Choroid plexus epithelial cell (primary cell): ENCODE measurements around the gene PLXDC1.

ENCODE experiments used
- DNase-seq: peaks from one replicate; pipeline ENCODE4 v3.0.0-alpha.2; 2010; ENCODE audit warnings: low read depth
- H3K4me3 ChIP-seq: 2 replicates; pipeline ENCODE4 v1.5.1; 2011; ENCODE audit warnings: low read depth, mild to moderate bottlenecking, control low read depth, low read length, moderate library complexity
- CTCF ChIP-seq: conservative IDR thresholded peaks from 2 replicates; pipeline ENCODE4 v1.5.1; 2011; ENCODE audit warnings: low read depth, mild to moderate bottlenecking, control low read depth, inconsistent platforms, low read length, moderate library complexity

The PLXDC1 gene

GRCh38 chr17:39100530-39100929, 50.9 kb downstream of the PLXDC1 start:
- no peak for DNase-seq
- TF ChIP-seq CTCF: no peak
- no peak overlapping the region for H3K4me3 ChIP-seq

- TF ChIP-seq CTCF: no peak
- peak; percentile 65 for DNase-seq
- no peak overlapping the region for H3K4me3 ChIP-seq
Measured at GRCh38 chr17:39099663-39100286, 51.7 kb downstream of the PLXDC1 start.

- no peak for DNase-seq
- no peak overlapping the region for H3K4me3 ChIP-seq
- no peak for TF ChIP-seq CTCF
Measured at GRCh38 chr17:39098588-39098987, 52.8 kb downstream of the PLXDC1 start.

GRCh38 chr17:39097537-39097936, 53.9 kb downstream of the PLXDC1 start:
- no peak for TF ChIP-seq CTCF
- no peak for DNase-seq
- no peak overlapping the region for H3K4me3 ChIP-seq

GRCh38 chr17:39097150-39097519, 54.3 kb downstream of the PLXDC1 start:
- no peak for DNase-seq
- H3K4me3 ChIP-seq: no peak overlapping the region
- no peak for TF ChIP-seq CTCF

- H3K4me3 ChIP-seq: no peak overlapping the region
- no peak for TF ChIP-seq CTCF
- no peak for DNase-seq
Measured at GRCh38 chr17:39096508-39097149, 54.8 kb downstream of the PLXDC1 start.

GRCh38 chr17:39095309-39095686, 56.1 kb downstream of the PLXDC1 start:
- DNase-seq: no peak
- TF ChIP-seq CTCF: no peak
- H3K4me3 ChIP-seq: no peak overlapping the region
